ENCODE results near the gene KCNQ1. TPM values are rescaled to one million over a fixed set of nuclear protein-coding genes. Genes with fewer than 3 reads are reported as not detected.

The KCNQ1 gene
- total and polyA plus RNA-seq, 4 donors, result 15.4 to 41.7 (median 26.2) TPM

DNA sequence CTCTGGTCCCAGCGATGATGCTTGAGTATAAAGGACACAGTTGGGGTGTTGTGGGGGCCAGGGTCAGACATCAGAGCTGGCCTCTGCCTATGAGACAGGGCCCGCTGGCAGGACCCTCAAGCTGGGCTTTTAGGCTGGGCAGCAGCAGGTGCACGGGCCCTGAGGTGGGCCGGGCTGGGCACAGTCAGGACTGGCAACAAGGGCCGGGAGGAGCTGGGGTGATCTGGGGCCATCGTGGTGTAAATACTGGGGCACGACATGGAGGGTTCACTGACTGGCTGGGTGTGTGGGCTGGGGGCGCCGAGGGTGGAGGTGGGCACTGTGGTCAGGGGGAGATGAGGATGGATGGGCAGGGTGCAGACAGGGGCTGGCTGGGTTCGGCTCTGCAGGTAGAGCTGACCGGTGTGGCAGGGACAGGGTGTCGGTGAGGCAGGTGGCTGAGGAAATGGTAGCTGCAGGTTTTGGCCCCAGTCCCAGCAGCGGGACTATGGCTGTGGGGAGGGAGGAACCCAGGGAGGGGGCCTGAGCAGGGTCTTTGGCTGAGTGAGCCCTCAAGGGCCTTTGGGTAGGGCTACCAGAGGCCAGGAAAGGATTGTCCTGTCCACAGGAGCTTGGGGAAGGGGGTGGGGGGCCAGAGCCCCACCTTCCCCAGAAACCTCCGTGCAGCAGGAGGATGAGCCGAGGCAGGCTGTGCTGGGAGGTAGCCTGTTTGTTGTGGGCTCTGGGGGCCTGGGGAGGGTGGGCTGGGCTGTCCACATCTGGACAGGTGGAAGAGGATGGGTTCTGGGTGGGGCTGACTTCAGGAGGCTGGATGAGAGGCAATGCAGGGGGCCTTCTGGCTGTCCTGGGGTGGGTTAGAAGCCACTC, 81.4 kb downstream of the KCNQ1 start:
- Histone ChIP-seq H3K27ac (ENCODE audit: low read depth in 1 of 2, low read length in 1 of 2) (no peak overlapping the region), H3K27me3 (ENCODE audit: control insufficient read depth in 3 of 3, insufficient read depth in 3 of 3, low read length in 2 of 3) (no peaks in the 10 kb centered on the region)

DNA sequence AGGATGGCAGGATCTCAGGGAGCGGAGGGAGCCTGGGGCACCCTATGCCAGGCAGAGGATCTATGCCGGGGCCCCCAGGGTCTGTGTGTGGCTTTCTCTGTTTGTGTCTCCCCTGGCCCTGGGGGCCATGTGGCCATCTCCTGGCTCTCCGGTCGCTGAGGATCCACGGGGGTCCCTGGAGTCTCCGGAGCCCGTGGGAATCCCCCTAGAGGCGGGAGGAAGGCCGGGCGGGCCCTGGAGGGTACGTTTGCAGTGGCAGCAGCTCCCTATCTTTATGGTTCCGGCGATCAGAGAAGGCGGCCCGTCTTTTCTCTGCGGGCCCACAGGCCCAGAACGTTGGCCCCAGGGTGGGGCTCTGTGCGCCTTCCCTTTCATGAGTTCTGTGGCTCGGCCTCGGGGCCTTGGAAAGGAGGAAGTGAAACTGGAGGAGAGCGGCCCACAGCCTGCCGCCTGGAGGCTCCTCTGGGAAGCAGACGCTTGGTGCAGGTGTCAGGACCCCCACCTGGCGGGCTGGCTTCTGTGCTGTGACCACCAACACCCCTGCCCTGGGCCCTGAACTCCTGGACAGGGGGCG, 82.1 kb downstream of the KCNQ1 start:
- H3K36me3 ChIP-seq (ENCODE audit: control insufficient read depth in 4 of 4, insufficient read depth in 4 of 4, low read length in 4 of 4), result peaks cover 0 to 2% (median 0%) of the 10 kb centered on the region in 4 donors
- peak in 1 of 3 donors; percentile 15 for DNase-seq
- no peak for TF ChIP-seq CTCF (IDR thresholded peaks at IDR 0.05; ENCODE audit: control extremely low read depth, extremely low read depth)
- H3K27me3 ChIP-seq (ENCODE audit: control insufficient read depth in 3 of 3, insufficient read depth in 3 of 3, low read length in 2 of 3), result no peaks in the 10 kb centered on the region
- H3K27ac ChIP-seq (ENCODE audit: low read depth in 1 of 2, low read length in 1 of 2), result no peak overlapping the region
- no peak overlapping the region for H3K9ac ChIP-seq (ENCODE audit: insufficient read depth in 1 of 2, low read length in 2 of 2)
- H3K4me3 ChIP-seq, result no peak overlapping the region
- peaks cover 0 to 2% (median 0%) of the 10 kb centered on the region in 5 donors for H3K4me1 ChIP-seq (ENCODE audit: control insufficient read depth in 5 of 5, insufficient read depth in 5 of 5, low read length in 5 of 5)
- ATAC-seq (ENCODE audit: insufficient read depth, low FRiP score), result peak; percentile 30
- 35 to 38% methylated on average over 25 of the region's 25 CpGs for WGBS, 2 donors
- H3K9me3 ChIP-seq (ENCODE audit: control insufficient read depth in 4 of 4, insufficient read depth in 3 of 4, low read length in 3 of 4), result no peaks in the 10 kb centered on the region

More for the DNA sequence above, 81.4 kb downstream of the KCNQ1 start:
- DNase-seq (peak in 1 of 3 donors; percentile 8), ATAC-seq (ENCODE audit: insufficient read depth, low FRiP score) (no peak)
- 78 to 81% methylated on average over 15 of the region's 15 CpGs for WGBS, 2 donors
- Histone ChIP-seq H3K9ac (ENCODE audit: insufficient read depth in 1 of 2, low read length in 2 of 2) (no peak overlapping the region), H3K4me1 (ENCODE audit: control insufficient read depth in 5 of 5, insufficient read depth in 5 of 5, low read length in 5 of 5) (peaks cover 0 to 2% (median 0%) of the 10 kb centered on the region in 5 donors), H3K36me3 (ENCODE audit: control insufficient read depth in 4 of 4, insufficient read depth in 4 of 4, low read length in 4 of 4) (peaks cover 0 to 2% (median 0%) of the 10 kb centered on the region in 4 donors), H3K4me3 (no peak overlapping the region), H3K9me3 (ENCODE audit: control insufficient read depth in 4 of 4, insufficient read depth in 3 of 4, low read length in 3 of 4) (no peaks in the 10 kb centered on the region)
- no peak for TF ChIP-seq CTCF (IDR thresholded peaks at IDR 0.05; ENCODE audit: control extremely low read depth, extremely low read depth)

DNA sequence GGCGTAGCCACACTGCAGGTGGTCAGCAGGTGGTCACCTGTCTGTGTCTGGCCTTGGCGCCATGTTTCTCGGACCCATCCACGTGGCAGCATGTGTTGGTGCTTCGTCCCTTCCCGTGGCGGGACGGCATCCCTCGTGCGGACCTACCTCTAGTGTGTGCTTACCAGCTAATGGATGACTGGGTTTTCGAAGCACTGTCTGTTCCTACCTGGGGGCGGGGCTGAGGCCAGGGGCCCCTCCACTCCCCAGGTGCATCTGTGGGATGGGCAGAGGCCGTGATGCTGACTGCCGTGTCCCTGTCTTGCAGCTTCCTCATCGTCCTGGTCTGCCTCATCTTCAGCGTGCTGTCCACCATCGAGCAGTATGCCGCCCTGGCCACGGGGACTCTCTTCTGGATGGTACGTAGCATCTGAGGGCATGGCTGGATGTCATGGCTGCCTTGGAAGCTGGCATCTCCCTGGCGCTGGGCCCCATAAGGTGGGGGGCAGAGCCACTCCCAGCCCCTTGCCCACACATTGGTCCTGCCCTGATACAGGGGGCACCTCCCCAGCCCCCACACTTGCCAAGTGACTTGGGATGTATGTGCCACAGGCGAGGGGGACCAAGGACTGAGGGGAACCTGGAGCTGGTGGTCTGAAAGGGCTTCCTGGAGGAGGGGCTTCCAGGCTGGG, 82.9 kb downstream of the KCNQ1 start:
- Histone ChIP-seq H3K9ac (ENCODE audit: insufficient read depth in 1 of 2, low read length in 2 of 2) (no peak overlapping the region), H3K4me3 (no peak overlapping the region), H3K4me1 (ENCODE audit: control insufficient read depth in 5 of 5, insufficient read depth in 5 of 5, low read length in 5 of 5) (peaks cover 0 to 2% (median 0%) of the 10 kb centered on the region in 5 donors), H3K27me3 (ENCODE audit: control insufficient read depth in 3 of 3, insufficient read depth in 3 of 3, low read length in 2 of 3) (no peaks in the 10 kb centered on the region), H3K27ac (ENCODE audit: low read depth in 1 of 2, low read length in 1 of 2) (no peak overlapping the region), H3K36me3 (ENCODE audit: control insufficient read depth in 4 of 4, insufficient read depth in 4 of 4, low read length in 4 of 4) (peaks cover 0 to 2% (median 0%) of the 10 kb centered on the region in 4 donors), H3K9me3 (ENCODE audit: control insufficient read depth in 4 of 4, insufficient read depth in 3 of 4, low read length in 3 of 4) (no peaks in the 10 kb centered on the region)
- ATAC-seq (ENCODE audit: insufficient read depth, low FRiP score) (no peak), DNase-seq (peak in 1 of 3 donors; percentile 9)
- WGBS, 2 donors, result 95% methylated on average over 22 of the region's 22 CpGs
- TF ChIP-seq CTCF (IDR thresholded peaks at IDR 0.05; ENCODE audit: control extremely low read depth, extremely low read depth), result no peak
